HEK293T (cell line): ENCODE measurements around the gene NXPH4.

Experiments used
- ARNT ChIP-seq: fragments of 450-650 bp; IDR thresholded peaks from 2 replicates; pipeline ENCODE4 v1.6.1; 2017; ENCODE audit warnings: mild to moderate bottlenecking
- BHLHE40 ChIP-seq: fragments of 450-650 bp; IDR thresholded peaks from 2 replicates; pipeline ENCODE4 v1.6.1; 2016; ENCODE audit warnings: mild to moderate bottlenecking, moderate library complexity, borderline replicate concordance
- ELF4 ChIP-seq: fragments of 450-650 bp; IDR thresholded peaks from 2 replicates; pipeline ENCODE4 v1.6.1; 2017; ENCODE audit warnings: antibody characterized with exemption
- FOXA1 ChIP-seq: fragments of 450-650 bp; IDR thresholded peaks from 2 replicates; pipeline ENCODE4 v1.6.1; 2016; ENCODE audit warnings: mild to moderate bottlenecking
- FOXK2 ChIP-seq: fragments of 450-650 bp; IDR thresholded peaks from 2 replicates; pipeline ENCODE4 v1.6.1; 2016; ENCODE audit warnings: mild to moderate bottlenecking
- FOXM1 ChIP-seq: fragments of 450-650 bp; IDR thresholded peaks from 2 replicates; pipeline ENCODE4 v1.6.1; 2017; ENCODE audit warnings: mild to moderate bottlenecking, borderline replicate concordance
- HDGF ChIP-seq: fragments of 450-650 bp; IDR thresholded peaks from 2 replicates; pipeline ENCODE4 v1.6.1; 2017; ENCODE audit warnings: antibody characterized with exemption, borderline replicate concordance
- L3MBTL2 ChIP-seq: fragments of 450-650 bp; conservative IDR thresholded peaks from 2 replicates; pipeline ENCODE4 v1.6.1; 2016; ENCODE audit warnings: mild to moderate bottlenecking
- NFRKB ChIP-seq: fragments of 450-650 bp; IDR thresholded peaks from 2 replicates; pipeline ENCODE4 v1.6.1; 2016; ENCODE audit warnings: mild to moderate bottlenecking, moderate library complexity
- PKNOX1 ChIP-seq: fragments of 450-650 bp; IDR thresholded peaks from 2 replicates; pipeline ENCODE4 v1.6.1; 2016
- SP1 ChIP-seq: fragments of 450-650 bp; IDR thresholded peaks from 2 replicates; pipeline ENCODE4 v1.6.1; 2017
- SUZ12 ChIP-seq: fragments of 450-650 bp; IDR thresholded peaks from 2 replicates; pipeline ENCODE4 v1.6.1; 2016; ENCODE audit warnings: mild to moderate bottlenecking
- TARDBP ChIP-seq: fragments of 450-650 bp; IDR thresholded peaks from 2 replicates; pipeline ENCODE4 v1.6.1; 2016
- ZNF384 ChIP-seq: fragments of 450-650 bp; IDR thresholded peaks from 2 replicates; pipeline ENCODE4 v1.6.1; 2016

GRCh38 chr12:57195611-57196371 lies 20.8 kb upstream of the NXPH4 start:
- TF ChIP-seq BHLHE40 (no peak), L3MBTL2 (no peak), PKNOX1 (no peak), SP1 (no peak), SUZ12 (no peak), NFRKB (no peak), ARNT (no peak), FOXA1 (no peak), TARDBP (no peak), ELF4 (no peak), FOXK2 (no peak), ZNF384 (no peak), FOXM1 (no peak), HDGF (no peak)
